Small intestine (tissue), 7 donors: ENCODE data around the gene SPTBN2. TPM values are rescaled to one million over a fixed set of nuclear protein-coding genes. Genes with fewer than 3 reads are reported as not detected.
"Not testable (repeated sequence)": the region's sequence is repeated elsewhere in the genome, so short reads cannot be mapped to it uniquely, and the experiment has no call there.

Source experiments
- DNase-seq, 2 donors: peaks; one replicate each; pipeline versions ENCODE4 v3.0.0 to v3.0.0-alpha.2; 2013
- FAIRE-seq: peaks from 2 replicates; lab custom pipeline; 2012; peaks lifted over from hg19 to GRCh38; lab: Jason Lieb, UNC
- H3K27ac ChIP-seq, 3 donors: one replicate each; pipeline ENCODE4 v1.5.1; 2013; ENCODE audit warnings: low read length in 2 of 3, mild to moderate bottlenecking in 2 of 3, control low read depth in 1 of 3, inconsistent platforms in 1 of 3, low read depth in 1 of 3, moderate library complexity in 1 of 3
- H3K27me3 ChIP-seq, 3 donors: one replicate each; pipeline ENCODE4 v1.6.1; 2013; ENCODE audit warnings: low read length in 3 of 3, inconsistent platforms in 1 of 3; ENCODE audit not compliant: control insufficient read depth in 3 of 3, insufficient read depth in 3 of 3
- H3K36me3 ChIP-seq, 3 donors: one replicate each; pipeline ENCODE4 v1.6.1; 2013; ENCODE audit warnings: low read length in 3 of 3, inconsistent platforms in 1 of 3, low read depth in 1 of 3, mild to moderate bottlenecking in 1 of 3, moderate library complexity in 1 of 3; ENCODE audit not compliant: control insufficient read depth in 3 of 3, insufficient read depth in 2 of 3
- H3K4me1 ChIP-seq, 3 donors: one replicate each; pipeline ENCODE4 v1.6.1; 2013; ENCODE audit warnings: low read length in 2 of 3, inconsistent platforms in 1 of 3, low read depth in 1 of 3, mild to moderate bottlenecking in 1 of 3, moderate library complexity in 1 of 3; ENCODE audit not compliant: control insufficient read depth in 3 of 3, insufficient read depth in 2 of 3
- H3K4me3 ChIP-seq, 3 donors: one replicate each; pipeline ENCODE4 v1.5.1; 2013; ENCODE audit warnings: low read length in 3 of 3, control low read depth in 1 of 3, inconsistent platforms in 1 of 3, low read depth in 1 of 3, mild to moderate bottlenecking in 1 of 3, moderate library complexity in 1 of 3
- H3K9me3 ChIP-seq, 2 donors: one replicate each; pipeline ENCODE4 v1.6.1; 2013; ENCODE audit warnings: low read depth in 1 of 2, low read length in 1 of 2; ENCODE audit not compliant: control insufficient read depth in 2 of 2, insufficient read depth in 1 of 2
- WGBS, 3 donors: extraction: QIAGEN DNeasy Blood & Tissue Kit; methylation state at CpG; one replicate each; pipeline ENCODE4 v1.1.7; 2013; 5-methylcytosine and 5-hydroxymethylcytosine counted together
- polyA plus RNA-seq, 4 donors: library from polyadenylated mRNA; stranded (reverse) in 3 of 4; unstranded in 1 of 4; fragments of 200-250 nt in 3 of 4; fragments of 120-200 nt in 1 of 4; gene quantifications; one replicate each; pipeline versions ENCODE4 v1.2.1 to v1.2.3, GENCODE V29; 2013
- donor health status: healthy with polysubstance abuse.
- donor health status: control.
- donor health status: control.
- donor health status: Bipolar disorder and iron deficiency.
- donor health status: healthy.

SPTBN2 gene
- polyA plus RNA-seq, 4 donors: 0.27 to 5.0 (median 2.8) TPM

DNA sequence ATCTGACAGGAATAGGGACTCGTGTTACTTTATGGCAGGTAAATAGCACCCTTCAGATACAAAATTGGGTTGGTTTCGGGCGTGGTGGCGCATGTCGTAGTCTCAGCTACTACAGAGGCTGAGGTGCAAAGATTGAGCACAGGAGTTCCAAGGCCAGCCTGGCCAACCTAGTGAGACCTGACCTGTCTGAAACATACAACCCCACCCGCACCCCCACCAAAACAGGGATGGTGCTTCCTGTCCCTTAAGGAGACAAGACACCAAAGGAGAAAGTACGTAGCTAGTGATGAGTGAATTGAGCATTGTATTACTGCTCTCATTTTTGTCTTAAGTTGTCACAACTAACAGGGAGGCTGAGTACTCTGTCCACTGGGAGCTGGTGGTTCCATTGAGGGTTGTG is 76.4 kb downstream of the SPTBN2 start:
- DNase-seq (no peak), FAIRE-seq (no peak)
- H3K9me3 ChIP-seq: no peaks in the 10 kb centered on the region
- no peaks in the 10 kb centered on the region for H3K4me1 ChIP-seq
- 76 to 84% (median 81%) methylated on average over 7 of the region's 7 CpGs for WGBS, 3 donors
- H3K27me3 ChIP-seq: no peaks in the 10 kb centered on the region
- H3K36me3 ChIP-seq: peaks cover 3 to 79% (median 5%) of the 10 kb centered on the region in 3 donors
- H3K27ac ChIP-seq: no peak overlapping the region
- no peak overlapping the region for H3K4me3 ChIP-seq

DNA sequence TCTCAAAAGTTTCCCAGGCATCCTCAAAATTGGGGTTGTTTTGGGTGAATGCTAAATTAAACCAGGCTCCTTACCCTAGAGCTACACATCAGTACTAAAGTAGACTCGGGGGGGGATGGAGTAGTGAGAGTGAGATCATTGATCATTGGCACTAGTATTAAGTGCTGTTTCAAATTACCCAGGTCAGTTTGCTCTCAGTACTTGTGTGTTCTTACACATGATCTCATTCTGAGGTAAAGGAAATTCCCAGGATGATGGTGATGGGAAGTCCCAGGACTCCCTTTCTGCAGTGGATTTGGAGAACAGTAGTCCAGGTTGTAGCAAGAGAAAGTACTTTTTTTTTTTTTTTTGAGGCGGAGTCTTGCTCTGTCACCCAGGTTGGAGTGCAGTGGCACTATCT is 78.0 kb downstream of the SPTBN2 start:
- Histone ChIP-seq H3K4me3 (no peak overlapping the region), H3K4me1 (no peaks in the 10 kb centered on the region), H3K27ac (no peak overlapping the region), H3K36me3 (peaks cover 4 to 68% (median 15%) of the 10 kb centered on the region in 3 donors), H3K27me3 (no peaks in the 10 kb centered on the region), H3K9me3 (no peaks in the 10 kb centered on the region)
- FAIRE-seq: no peak
- DNase-seq: no peak
- WGBS, 3 donors: 83 to 94% (median 93%) methylated on average over 2 of the region's 2 CpGs

DNA sequence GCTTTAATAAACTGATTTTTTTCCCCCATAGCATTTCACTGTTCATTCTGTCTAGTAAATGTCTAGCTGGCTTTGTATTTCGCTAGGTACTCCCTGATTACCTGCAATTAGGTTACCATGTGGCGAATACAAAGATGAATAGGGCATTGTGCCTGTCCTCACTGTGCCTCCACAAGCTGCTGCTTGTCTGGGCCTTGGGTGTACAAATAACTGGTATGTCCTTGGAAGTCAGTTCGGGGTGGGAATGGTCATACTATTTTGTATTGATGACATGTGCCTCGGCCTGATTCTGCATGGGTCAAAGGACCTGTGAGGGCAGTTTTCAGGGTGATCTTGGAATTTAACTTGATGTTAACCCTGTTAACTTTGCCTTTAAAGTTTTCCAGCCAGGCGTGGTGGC is 79.1 kb downstream of the SPTBN2 start:
- Histone ChIP-seq H3K4me3 (no peak overlapping the region), H3K27ac (no peak overlapping the region), H3K4me1 (peaks cover 0 to 2% (median 0%) of the 10 kb centered on the region in 3 donors), H3K9me3 (no peaks in the 10 kb centered on the region), H3K36me3 (peaks cover 11 to 64% (median 25%) of the 10 kb centered on the region in 3 donors), H3K27me3 (no peaks in the 10 kb centered on the region)
- WGBS, 3 donors: 96% methylated on average over 5 of the region's 5 CpGs
- FAIRE-seq (no peak), DNase-seq (no peak)

DNA sequence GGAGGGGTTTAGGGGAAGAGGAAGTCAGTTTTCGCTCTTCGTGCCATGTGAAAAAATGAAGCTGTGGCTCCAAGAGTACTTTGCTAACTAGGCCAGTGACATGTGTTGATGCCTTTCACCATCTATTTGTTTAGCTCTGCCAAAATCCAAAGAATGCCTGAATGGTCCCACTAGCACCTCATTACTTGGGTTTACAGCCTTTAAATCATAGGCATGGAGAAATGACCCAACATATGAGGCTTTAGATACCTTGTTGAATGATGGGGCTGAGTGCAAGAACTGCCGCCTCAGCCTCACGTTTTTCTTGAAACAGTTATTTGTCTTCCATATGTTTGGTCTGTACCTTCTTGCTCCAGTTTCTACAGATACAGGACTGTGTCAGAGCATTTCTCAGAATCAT is 82.2 kb downstream of the SPTBN2 start:
- no peak for FAIRE-seq

DNA sequence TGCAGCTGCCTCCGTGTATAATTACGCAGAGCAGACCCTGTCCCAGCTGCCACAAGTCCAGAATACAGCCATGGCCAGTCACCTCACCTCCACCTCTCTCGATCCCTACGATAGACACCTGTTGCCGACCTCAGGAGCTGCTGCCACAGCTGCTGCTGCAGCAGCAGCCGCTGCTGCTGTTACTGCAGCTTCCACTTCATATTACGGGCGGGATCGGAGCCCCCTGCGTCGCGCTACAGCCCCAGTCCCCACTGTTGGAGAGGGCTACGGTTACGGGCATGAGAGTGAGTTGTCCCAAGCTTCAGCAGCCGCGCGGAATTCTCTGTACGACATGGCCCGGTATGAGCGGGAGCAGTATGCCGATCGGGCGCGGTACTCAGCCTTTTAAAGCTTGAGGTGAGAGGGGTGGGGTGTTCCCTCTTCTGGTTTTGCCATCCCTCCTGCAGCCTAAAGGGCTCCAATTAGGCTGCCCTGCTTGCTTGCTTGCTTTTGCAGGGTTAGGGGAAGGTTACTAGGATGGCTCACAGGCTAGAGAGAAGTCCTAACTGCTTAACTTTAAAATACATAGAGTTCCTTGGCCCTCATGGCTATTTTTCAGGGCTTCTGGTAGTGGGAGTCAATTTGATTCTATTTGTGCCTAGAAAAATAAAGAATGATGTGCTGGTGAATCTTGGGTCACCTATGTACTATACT is 85.1 kb downstream of the SPTBN2 start:
- H3K9me3 ChIP-seq: no peaks in the 10 kb centered on the region
- H3K4me3 ChIP-seq: no peak overlapping the region
- no peak for DNase-seq
- no peak overlapping the region for H3K27ac ChIP-seq
- peaks cover 37 to 42% (median 40%) of the 10 kb centered on the region in 3 donors for H3K36me3 ChIP-seq
- H3K27me3 ChIP-seq: no peaks in the 10 kb centered on the region
- peaks cover 5 to 37% (median 35%) of the 10 kb centered on the region in 3 donors for H3K4me1 ChIP-seq
- WGBS, 3 donors: 89 to 93% (median 92%) methylated on average over 24 of the region's 24 CpGs
- FAIRE-seq: no peak

More for the DNA sequence above, 82.2 kb downstream of the SPTBN2 start:
- no peaks in the 10 kb centered on the region for H3K27me3 ChIP-seq
- H3K4me3 ChIP-seq: no peak overlapping the region
- peaks cover 28 to 55% (median 39%) of the 10 kb centered on the region in 3 donors for H3K36me3 ChIP-seq
- H3K27ac ChIP-seq: no peak overlapping the region
- DNase-seq: no peak
- H3K9me3 ChIP-seq: no peaks in the 10 kb centered on the region
- H3K4me1 ChIP-seq: peaks cover 0 to 22% (median 19%) of the 10 kb centered on the region in 3 donors
- WGBS, 3 donors: 74 to 85% (median 82%) methylated on average over 4 of the region's 4 CpGs

DNA sequence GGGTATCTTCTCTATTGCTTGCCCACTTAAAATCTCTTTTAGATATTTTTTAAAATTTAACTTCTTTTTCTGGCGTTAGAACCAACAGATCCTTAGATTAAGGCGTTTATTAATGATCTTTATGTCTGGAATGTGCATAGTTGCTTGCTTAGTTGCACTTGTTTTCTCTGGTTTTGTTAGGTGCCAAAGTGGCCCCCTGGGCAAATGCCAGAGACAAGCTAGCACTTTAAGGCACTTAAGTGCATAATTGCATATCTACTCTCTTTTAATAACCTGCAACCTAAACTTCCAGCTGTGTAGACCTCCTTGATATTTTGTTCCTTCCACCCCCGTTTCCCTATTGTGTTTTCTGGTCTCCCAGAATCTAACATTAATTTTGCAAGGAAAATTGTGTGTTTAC is 87.2 kb downstream of the SPTBN2 start:
- peaks cover 9 to 44% (median 40%) of the 10 kb centered on the region in 3 donors for H3K4me1 ChIP-seq
- WGBS, 3 donors: 6 to 17% (median 12%) methylated on average over 3 of the region's 3 CpGs
- DNase-seq: no peak
- peaks cover 32 to 37% (median 36%) of the 10 kb centered on the region in 3 donors for H3K36me3 ChIP-seq
- no peak overlapping the region for H3K27ac ChIP-seq
- peak overlapping the region in 2 of 3 donors; percentile 8 to 79 for H3K4me3 ChIP-seq
- FAIRE-seq: no peak
- no peaks in the 10 kb centered on the region for H3K9me3 ChIP-seq
- no peaks in the 10 kb centered on the region for H3K27me3 ChIP-seq

DNA sequence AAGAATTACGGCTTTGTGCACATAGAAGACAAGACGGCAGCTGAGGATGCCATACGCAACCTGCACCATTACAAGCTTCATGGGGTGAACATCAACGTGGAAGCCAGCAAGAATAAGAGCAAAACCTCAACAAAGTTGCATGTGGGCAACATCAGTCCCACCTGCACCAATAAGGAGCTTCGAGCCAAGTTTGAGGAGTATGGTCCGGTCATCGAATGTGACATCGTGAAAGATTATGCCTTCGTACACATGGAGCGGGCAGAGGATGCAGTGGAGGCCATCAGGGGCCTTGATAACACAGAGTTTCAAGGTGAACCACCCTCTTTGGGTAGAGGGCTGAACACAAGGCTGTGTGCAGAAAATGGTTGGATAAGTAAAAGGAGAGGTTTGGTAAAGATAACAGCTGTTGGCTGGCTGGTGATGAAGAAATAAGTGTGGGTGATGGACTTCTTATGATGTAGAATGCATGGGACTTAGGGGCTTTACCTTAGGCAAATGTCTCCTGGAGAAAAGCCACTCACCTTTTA is 89.1 kb downstream of the SPTBN2 start:
- 44% methylated on average over 8 to 9 of the region's 10 CpGs for WGBS, 3 donors
- H3K36me3 ChIP-seq: peaks cover 18 to 38% (median 26%) of the 10 kb centered on the region in 3 donors
- peaks cover 9 to 44% (median 38%) of the 10 kb centered on the region in 3 donors for H3K4me1 ChIP-seq
- H3K4me3 ChIP-seq: peak overlapping the region in 2 of 3 donors; percentile 79 to 81
- H3K9me3 ChIP-seq, DNase-seq, FAIRE-seq, H3K27me3 ChIP-seq, H3K27ac ChIP-seq: not testable (repeated sequence)

DNA sequence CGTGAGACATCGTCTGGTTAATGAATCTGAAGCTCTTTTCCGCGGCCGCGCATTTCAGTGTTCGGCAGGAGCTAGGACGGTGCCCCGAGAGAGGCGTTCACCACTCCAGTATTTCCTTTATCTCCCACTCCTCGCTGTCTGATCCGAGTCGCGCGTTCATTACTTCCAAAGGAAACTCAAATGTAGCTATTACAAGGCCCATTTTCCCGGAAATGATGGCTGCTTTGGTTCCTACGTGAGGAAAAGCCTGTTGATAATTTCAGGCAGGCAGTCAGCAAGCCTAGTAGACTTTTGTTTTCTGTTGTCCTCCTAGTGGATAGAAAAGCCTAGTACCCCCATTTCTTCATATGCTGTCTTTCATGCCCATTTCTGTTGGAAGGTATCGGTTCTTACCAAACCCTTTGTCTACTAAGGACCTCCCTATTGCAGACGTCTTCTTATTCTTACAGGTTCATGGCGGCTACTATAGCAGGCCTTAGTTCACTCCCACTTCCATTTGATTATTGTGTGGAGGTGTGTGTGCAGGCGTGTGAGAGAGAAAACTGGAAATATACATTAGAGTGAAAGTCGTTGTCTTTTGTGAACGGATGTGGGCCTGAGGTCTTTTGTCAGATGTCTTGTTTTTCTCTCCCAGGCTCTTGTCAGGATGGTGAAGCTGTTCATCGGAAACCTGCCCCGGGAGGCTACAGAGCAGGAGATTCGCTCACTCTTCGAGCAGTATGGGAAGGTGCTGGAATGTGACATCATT is 89.8 kb downstream of the SPTBN2 start:
- 0 to 2% (median 1%) methylated on average over 27 of the region's 27 CpGs for WGBS, 3 donors
- Histone ChIP-seq H3K27ac (peak overlapping the region; percentile 79 to 98 (median 90)), H3K9me3 (no peaks in the 10 kb centered on the region), H3K4me1 (peaks cover 9 to 40% (median 35%) of the 10 kb centered on the region in 3 donors), H3K27me3 (no peaks in the 10 kb centered on the region), H3K36me3 (peaks cover 13 to 38% (median 24%) of the 10 kb centered on the region in 3 donors), H3K4me3 (peak overlapping the region; percentile 79 to 82 (median 81))
- no peak for FAIRE-seq
- peak; percentile 45 to 77 for DNase-seq
